Gastrocnemius medialis (tissue), 4 donors: ENCODE results near the gene EFHD2. TPM values are rescaled to one million over a fixed set of nuclear protein-coding genes. Genes with fewer than 3 reads are reported as not detected.

Source experiments
- ATAC-seq, 2 donors: fragments of 150-250 bp; one replicate each; pipeline ENCODE4 v1.9.1; 2016
- DNase-seq, 2 donors: peaks; one replicate each; pipeline ENCODE4 v3.0.0-alpha.2; 2019
- H3K27ac ChIP-seq, 4 donors: fragments of 200-600 bp; sonication (generic); 1 replicate in 1 of 4; 2 replicates in 3 of 4; pipeline ENCODE4 v1.5.1; 2016 to 2018; ENCODE audit warnings: mild to moderate bottlenecking in 2 of 4, moderate library complexity in 1 of 4
- H3K27me3 ChIP-seq, 3 donors: fragments of 200-600 bp; sonication (generic) in 2 of 3; 1 replicate in 1 of 3; 2 replicates in 2 of 3; pipeline versions ENCODE4 v1.5.1 to v1.6.0; 2016 to 2019; ENCODE audit warnings: mild to moderate bottlenecking in 1 of 3, moderate library complexity in 1 of 3
- H3K36me3 ChIP-seq, 2 donors: fragments of 200-600 bp; sonication (generic) in 1 of 2; one replicate each; pipeline ENCODE4 v1.5.1; 2017 to 2018
- H3K4me1 ChIP-seq, 2 donors: fragments of 200-600 bp; sonication (generic) in 1 of 2; one replicate each; pipeline ENCODE4 v1.5.1; 2016 to 2017; ENCODE audit warnings: mild to moderate bottlenecking in 2 of 2
- H3K4me3 ChIP-seq, 4 donors: fragments of 200-600 bp; sonication (generic) in 3 of 4; 1 replicate in 1 of 4; 2 replicates in 3 of 4; pipeline ENCODE4 v1.5.1; 2016 to 2019; ENCODE audit warnings: mild to moderate bottlenecking in 2 of 4
- H3K9me3 ChIP-seq, 3 donors: fragments of 200-600 bp; sonication (generic) in 2 of 3; 1 replicate in 1 of 3; 2 replicates in 2 of 3; pipeline ENCODE4 v1.5.1; 2016 to 2019
- CTCF ChIP-seq, 5 experiments: fragments of 450-650 bp in 3 of 5; fragments of 200-600 bp in 2 of 5; sonication (generic) in 2 of 5; IDR thresholded peaks in 4 of 5; conservative IDR thresholded peaks in 1 of 5; 1 replicate in 4 of 5; 2 replicates in 1 of 5; pipeline ENCODE4 v1.5.1; 2016 to 2019; ENCODE audit warnings: antibody characterized with exemption in 5 of 5, mild to moderate bottlenecking in 3 of 5, moderate library complexity in 3 of 5
- POLR2A ChIP-seq, 2 donors: fragments of 450-650 bp; IDR thresholded peaks; one replicate each; pipeline ENCODE4 v1.6.1; 2017; ENCODE audit warnings: antibody characterized with exemption in 2 of 2, mild to moderate bottlenecking in 2 of 2, moderate library complexity in 2 of 2
- in situ Hi-C, 4 donors: fragments of 200-750 bp; cut with MboI; loops; one replicate each; pipeline versions ENCODE4 v1.15.0 to v1.8.0; 2017; ENCODE audit warnings: low sequenced_read_pairs in 4 of 4
- intact Hi-C: fragments of 100-400 bp; cut with DNase I; formaldehyde crosslinking; loops from one replicate; pipeline ENCODE4 v1.15.1; 2023; ENCODE audit warnings: low total_unique reads
- total RNA-seq, 4 donors: library from RNA; depleted of rRNA; stranded (reverse); fragments of >200 nt; gene quantifications; one replicate each; pipeline versions ENCODE4 v1.1.0 to v1.2.3, GENCODE V29; 2016

The EFHD2 gene
- total RNA-seq, 4 donors from 2014 or later = 2.9 to 8.1 (median 5.3) TPM

- in situ Hi-C loops = no loop called here
- no peak for DNase-seq
- peak overlapping the region; percentile 61 to 69 (median 64) for H3K4me3 ChIP-seq
- H3K9me3 ChIP-seq = no peaks in the 10 kb centered on the region
- intact Hi-C loops = no loop called here
- no peaks in the 10 kb centered on the region for H3K36me3 ChIP-seq
- H3K27ac ChIP-seq = peak overlapping the region; percentile 10 to 55 (median 32)
- no peak for ATAC-seq
- H3K27me3 ChIP-seq = peaks cover 4 to 15% (median 11%) of the 10 kb centered on the region in 3 donors
- H3K4me1 ChIP-seq = peaks cover 5 to 12% of the 10 kb centered on the region in 2 donors
- TF ChIP-seq CTCF (IDR thresholded peaks at IDR 0.05 in 4 of 5, conservative IDR thresholded peaks at IDR 0.05 in 1 of 5) (no peak), POLR2A (IDR thresholded peaks at IDR 0.05) (no peak)
These were observed 665 bp downstream of the EFHD2 start for GRCh38 chr1:15410223-15410883.

- Histone ChIP-seq H3K27me3 (peaks cover 4 to 15% (median 11%) of the 10 kb centered on the region in 3 donors), H3K4me1 (peaks cover 5 to 12% of the 10 kb centered on the region in 2 donors), H3K36me3 (no peaks in the 10 kb centered on the region), H3K27ac (peak overlapping the region in 1 of 4 donors; percentile 48), H3K9me3 (no peaks in the 10 kb centered on the region), H3K4me3 (peak overlapping the region; percentile 61 to 69 (median 64))
- TF ChIP-seq POLR2A (IDR thresholded peaks at IDR 0.05) = no peak
- TF ChIP-seq CTCF (IDR thresholded peaks at IDR 0.05 in 4 of 5, conservative IDR thresholded peaks at IDR 0.05 in 1 of 5) = no peak
- in situ Hi-C loops (no loop called here), intact Hi-C loops (no loop called here)
- ATAC-seq = no peak
- no peak for DNase-seq
These were observed 1.2 kb downstream of the EFHD2 start for GRCh38 chr1:15410884-15411245.

- peaks cover 4 to 15% (median 11%) of the 10 kb centered on the region in 3 donors for H3K27me3 ChIP-seq
- H3K9me3 ChIP-seq = no peaks in the 10 kb centered on the region
- no peak for TF ChIP-seq CTCF (IDR thresholded peaks at IDR 0.05 in 4 of 5, conservative IDR thresholded peaks at IDR 0.05 in 1 of 5)
- peak overlapping the region in 3 of 4 donors; percentile 61 to 64 (median 63) for H3K4me3 ChIP-seq
- peak overlapping the region in 1 of 4 donors; percentile 48 for H3K27ac ChIP-seq
- DNase-seq (peak; percentile 28 to 43), ATAC-seq (no peak)
- intact Hi-C loops (no loop called here), in situ Hi-C loops (no loop called here)
- H3K4me1 ChIP-seq = peaks cover 11 to 12% of the 10 kb centered on the region in 2 donors
- no peaks in the 10 kb centered on the region for H3K36me3 ChIP-seq
These were observed 2.0 kb downstream of the EFHD2 start for GRCh38 chr1:15411593-15412137.

- intact Hi-C loops = no loop called here
- ATAC-seq = no peak
- no peak for DNase-seq
- peak overlapping the region in 1 of 4 donors; percentile 64 for H3K4me3 ChIP-seq
- no peaks in the 10 kb centered on the region for H3K9me3 ChIP-seq
- H3K27ac ChIP-seq = peak overlapping the region in 1 of 4 donors; percentile 48
- peaks cover 4 to 15% (median 11%) of the 10 kb centered on the region in 3 donors for H3K27me3 ChIP-seq
- no peak for TF ChIP-seq POLR2A (IDR thresholded peaks at IDR 0.05)
- no peak for TF ChIP-seq CTCF (IDR thresholded peaks at IDR 0.05 in 4 of 5, conservative IDR thresholded peaks at IDR 0.05 in 1 of 5)
- H3K4me1 ChIP-seq = peaks cover 10 to 11% of the 10 kb centered on the region in 2 donors
- no peaks in the 10 kb centered on the region for H3K36me3 ChIP-seq
- in situ Hi-C loops = no loop called here
These were observed 2.6 kb downstream of the EFHD2 start for GRCh38 chr1:15412175-15412800.
